ENCODE measurements around the gene SLC7A5. TPM values are rescaled to one million over a fixed set of nuclear protein-coding genes. Genes with fewer than 3 reads are reported as not detected.
A peak's percentile ranks its signal among the peaks of the same experiment; 100 is the strongest.
"Not testable (repeated sequence)": the region's sequence is repeated elsewhere in the genome, so short reads cannot be mapped to it uniquely, and the experiment has no call there.

Gene SLC7A5
- total and polyA plus RNA-seq, 4 donors = 1.8 to 14.5 (median 4.4) TPM

- ATAC-seq (ENCODE audit: low FRiP score) = peak; percentile 40
- DNase-seq; H3K27me3 ChIP-seq (ENCODE audit: control insufficient read depth in 1 of 2, insufficient read depth in 2 of 2, low read length in 1 of 2); H3K27ac ChIP-seq (ENCODE audit: low read depth in 1 of 2, low read length in 2 of 2); H3K4me3 ChIP-seq (ENCODE audit: low read length in 2 of 2); H3K4me1 ChIP-seq (ENCODE audit: control insufficient read depth in 1 of 2, insufficient read depth in 2 of 2, low read length in 2 of 2); H3K36me3 ChIP-seq (ENCODE audit: control insufficient read depth in 1 of 2, insufficient read depth in 2 of 2, low read length in 1 of 2); intact Hi-C loops (cut with DNase I); H3K9me3 ChIP-seq (ENCODE audit: control insufficient read depth, low read length): not testable (repeated sequence)
- 2% methylated on average over 32 to 36 of the region's 37 CpGs for WGBS, 2 donors
Observed at GRCh38 chr16:87868254-87869029, 865 bp downstream of the SLC7A5 start.

- H3K27me3 ChIP-seq (ENCODE audit: control insufficient read depth in 1 of 2, insufficient read depth in 2 of 2, low read length in 1 of 2); H3K4me3 ChIP-seq (ENCODE audit: low read length in 2 of 2); H3K9me3 ChIP-seq (ENCODE audit: control insufficient read depth, low read length); H3K36me3 ChIP-seq (ENCODE audit: control insufficient read depth in 1 of 2, insufficient read depth in 2 of 2, low read length in 1 of 2); H3K27ac ChIP-seq (ENCODE audit: low read depth in 1 of 2, low read length in 2 of 2); DNase-seq; intact Hi-C loops (cut with DNase I); ATAC-seq (ENCODE audit: low FRiP score); H3K4me1 ChIP-seq (ENCODE audit: control insufficient read depth in 1 of 2, insufficient read depth in 2 of 2, low read length in 2 of 2): not testable (repeated sequence)
- 94 to 96% methylated on average over 16 of the region's 16 CpGs for WGBS, 2 donors
Observed at GRCh38 chr16:87865902-87866555, 3.3 kb downstream of the SLC7A5 start.

- H3K27me3 ChIP-seq (ENCODE audit: control insufficient read depth in 1 of 2, insufficient read depth in 2 of 2, low read length in 1 of 2) = peaks cover 0 to 2% of the 10 kb centered on the region in 2 donors
- no peaks in the 10 kb centered on the region for H3K36me3 ChIP-seq (ENCODE audit: control insufficient read depth in 1 of 2, insufficient read depth in 2 of 2, low read length in 1 of 2)
- no peaks in the 10 kb centered on the region for H3K4me1 ChIP-seq (ENCODE audit: control insufficient read depth in 1 of 2, insufficient read depth in 2 of 2, low read length in 2 of 2)
- WGBS, 2 donors = 91 to 94% methylated on average over 15 of the region's 15 CpGs
- no peak overlapping the region for H3K4me3 ChIP-seq (ENCODE audit: low read length in 2 of 2)
- ATAC-seq (ENCODE audit: low FRiP score) (no peak), DNase-seq (no peak)
- H3K27ac ChIP-seq (ENCODE audit: low read depth in 1 of 2, low read length in 2 of 2) = no peak overlapping the region
- intact Hi-C loops (cut with DNase I) = no loop called here
- no peaks in the 10 kb centered on the region for H3K9me3 ChIP-seq (ENCODE audit: control insufficient read depth, low read length)
Observed at GRCh38 chr16:87864331-87864989, 4.8 kb downstream of the SLC7A5 start.

GRCh38 chr16:87863327-87863635, 6.0 kb downstream of the SLC7A5 start:
- WGBS, 2 donors = 92 to 95% methylated on average over 9 of the region's 9 CpGs
- H3K4me3 ChIP-seq (ENCODE audit: low read length in 2 of 2); intact Hi-C loops (cut with DNase I); H3K4me1 ChIP-seq (ENCODE audit: control insufficient read depth in 1 of 2, insufficient read depth in 2 of 2, low read length in 2 of 2); ATAC-seq (ENCODE audit: low FRiP score); H3K9me3 ChIP-seq (ENCODE audit: control insufficient read depth, low read length); H3K36me3 ChIP-seq (ENCODE audit: control insufficient read depth in 1 of 2, insufficient read depth in 2 of 2, low read length in 1 of 2); H3K27ac ChIP-seq (ENCODE audit: low read depth in 1 of 2, low read length in 2 of 2); H3K27me3 ChIP-seq (ENCODE audit: control insufficient read depth in 1 of 2, insufficient read depth in 2 of 2, low read length in 1 of 2); DNase-seq: not testable (repeated sequence)

- H3K27ac ChIP-seq (ENCODE audit: low read depth in 1 of 2, low read length in 2 of 2); H3K4me3 ChIP-seq (ENCODE audit: low read length in 2 of 2); DNase-seq; H3K36me3 ChIP-seq (ENCODE audit: control insufficient read depth in 1 of 2, insufficient read depth in 2 of 2, low read length in 1 of 2); H3K9me3 ChIP-seq (ENCODE audit: control insufficient read depth, low read length); H3K4me1 ChIP-seq (ENCODE audit: control insufficient read depth in 1 of 2, insufficient read depth in 2 of 2, low read length in 2 of 2); H3K27me3 ChIP-seq (ENCODE audit: control insufficient read depth in 1 of 2, insufficient read depth in 2 of 2, low read length in 1 of 2); ATAC-seq (ENCODE audit: low FRiP score); intact Hi-C loops (cut with DNase I): not testable (repeated sequence)
- WGBS, 2 donors = 92 to 93% methylated on average over 26 of the region's 26 CpGs
Observed at GRCh38 chr16:87862597-87863326, 6.5 kb downstream of the SLC7A5 start.

GRCh38 chr16:87861300-87862099, 7.8 kb downstream of the SLC7A5 start:
- DNase-seq; H3K9me3 ChIP-seq (ENCODE audit: control insufficient read depth, low read length); H3K4me1 ChIP-seq (ENCODE audit: control insufficient read depth in 1 of 2, insufficient read depth in 2 of 2, low read length in 2 of 2); H3K36me3 ChIP-seq (ENCODE audit: control insufficient read depth in 1 of 2, insufficient read depth in 2 of 2, low read length in 1 of 2); H3K4me3 ChIP-seq (ENCODE audit: low read length in 2 of 2); ATAC-seq (ENCODE audit: low FRiP score); intact Hi-C loops (cut with DNase I); H3K27ac ChIP-seq (ENCODE audit: low read depth in 1 of 2, low read length in 2 of 2); H3K27me3 ChIP-seq (ENCODE audit: control insufficient read depth in 1 of 2, insufficient read depth in 2 of 2, low read length in 1 of 2): not testable (repeated sequence)
- WGBS, 2 donors = 90 to 91% methylated on average over 18 of the region's 18 CpGs

- Histone ChIP-seq H3K4me1 (ENCODE audit: control insufficient read depth in 1 of 2, insufficient read depth in 2 of 2, low read length in 2 of 2) (no peaks in the 10 kb centered on the region), H3K27me3 (ENCODE audit: control insufficient read depth in 1 of 2, insufficient read depth in 2 of 2, low read length in 1 of 2) (no peaks in the 10 kb centered on the region), H3K4me3 (ENCODE audit: low read length in 2 of 2) (no peak overlapping the region), H3K9me3 (ENCODE audit: control insufficient read depth, low read length) (no peaks in the 10 kb centered on the region), H3K27ac (ENCODE audit: low read depth in 1 of 2, low read length in 2 of 2) (no peak overlapping the region), H3K36me3 (ENCODE audit: control insufficient read depth in 1 of 2, insufficient read depth in 2 of 2, low read length in 1 of 2) (no peaks in the 10 kb centered on the region)
- DNase-seq = no peak
- intact Hi-C loops (cut with DNase I) = no loop called here
- WGBS, 2 donors = 84 to 86% methylated on average over 26 of the region's 26 CpGs
- peak; percentile 13 for ATAC-seq (ENCODE audit: low FRiP score)
Observed at GRCh38 chr16:87860553-87861299, 8.6 kb downstream of the SLC7A5 start.

All from aorta (tissue), 5 donors.